T-helper 2 cell treated with Interferon-gamma antibody and Interleukin-4, amounts not matched to agents 5 μg/mL and 100 μg/mL, for 36 hours (primary cell): ENCODE results near the gene ZNF365.
"Not testable (repeated sequence)": the region's sequence is repeated elsewhere in the genome, so short reads cannot be mapped to it uniquely, and the experiment has no call there.

Experiments used
- DNase-seq: peaks from one replicate; pipeline ENCODE4 v3.0.0; 2021; ENCODE audit warnings: low spot score
- H3K27ac Mint-ChIP-seq: one replicate; pipeline ENCODE4 v1.8.0; 2021; ENCODE audit warnings: mild to moderate bottlenecking, mixed read lengths
- H3K27me3 Mint-ChIP-seq: one replicate; pipeline ENCODE4 v1.8.0; 2021; ENCODE audit warnings: low read depth, mixed read lengths
- H3K36me3 Mint-ChIP-seq: one replicate; pipeline ENCODE4 v1.8.0; 2021; ENCODE audit warnings: low read depth, mixed read lengths
- H3K4me1 Mint-ChIP-seq: one replicate; pipeline ENCODE4 v1.8.0; 2021; ENCODE audit warnings: low read depth, mixed read lengths
- H3K4me3 Mint-ChIP-seq: one replicate; pipeline ENCODE4 v1.8.0; 2022; ENCODE audit warnings: mild to moderate bottlenecking, moderate library complexity, mixed read lengths
- H3K9me3 Mint-ChIP-seq: one replicate; pipeline ENCODE4 v1.8.0; 2021; ENCODE audit warnings: mixed read lengths

The ZNF365 gene

DNA sequence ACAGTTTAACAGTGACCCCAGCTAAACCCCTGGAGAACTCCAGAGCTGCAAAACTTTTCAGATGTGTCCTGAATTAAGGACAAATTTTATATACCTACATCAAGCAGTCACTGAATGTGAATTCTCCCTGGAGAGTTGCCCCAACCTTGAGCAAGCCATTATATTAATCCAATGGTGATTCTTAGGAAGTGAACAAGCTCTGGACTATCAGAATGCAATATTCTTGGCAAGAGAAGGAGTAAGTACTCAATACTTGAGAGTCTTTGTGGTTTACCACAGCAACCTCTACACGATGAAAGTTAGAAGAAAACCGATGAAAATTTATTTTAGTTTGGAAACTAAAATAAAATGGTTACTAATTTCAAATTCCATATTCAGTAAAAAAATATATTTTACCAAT, 19.3 kb upstream of the ZNF365 start:
- Mint-ChIP-seq H3K36me3 (no peaks in the 10 kb centered on the region), H3K9me3 (peaks cover 8% of the 10 kb centered on the region), H3K4me1 (no peaks in the 10 kb centered on the region), H3K27me3 (no peaks in the 10 kb centered on the region), H3K27ac (no peak overlapping the region), H3K4me3 (no peak overlapping the region)
- DNase-seq: no peak

DNA sequence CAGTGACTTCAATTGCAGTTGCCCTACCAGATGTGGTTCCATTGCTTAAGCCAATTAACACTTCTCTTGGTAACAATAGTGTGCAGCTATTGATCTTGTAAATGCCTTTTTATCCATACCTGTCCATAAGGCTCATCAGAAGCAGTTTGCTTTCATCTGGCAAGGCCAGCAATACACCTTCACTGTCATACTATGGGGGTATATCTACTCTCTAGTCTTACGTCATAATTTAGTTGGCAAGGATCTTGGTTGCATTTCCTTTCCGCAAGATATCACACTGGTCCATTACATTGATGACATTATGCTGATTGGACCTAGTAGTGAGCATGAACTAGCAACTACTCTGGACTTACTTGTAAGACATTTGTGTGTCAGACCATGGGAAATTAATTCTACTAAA, 17.7 kb upstream of the ZNF365 start:
- no peak for DNase-seq
- Mint-ChIP-seq H3K36me3 (no peaks in the 10 kb centered on the region), H3K4me3 (no peak overlapping the region), H3K4me1 (no peaks in the 10 kb centered on the region), H3K27me3 (no peaks in the 10 kb centered on the region), H3K27ac (no peak overlapping the region), H3K9me3 (peaks cover 6% of the 10 kb centered on the region)

DNA sequence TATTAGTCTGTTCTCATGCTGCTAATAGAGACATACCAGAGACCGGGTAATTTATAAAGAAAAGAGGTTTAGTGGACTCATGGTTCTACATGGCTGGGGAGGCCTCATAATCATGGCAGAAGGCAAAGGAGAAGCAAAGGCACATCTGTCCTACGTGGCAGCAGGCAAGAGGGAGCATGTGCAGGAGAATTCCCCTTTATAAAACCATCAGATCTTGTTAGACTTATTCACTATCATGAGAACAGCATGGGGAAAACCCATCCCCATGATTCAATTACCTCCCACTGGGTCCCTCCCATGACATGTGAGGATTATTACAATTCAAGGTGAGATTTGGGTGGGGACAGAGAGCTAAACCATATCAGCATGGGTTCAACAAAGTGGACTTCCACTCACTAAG, 16.0 kb upstream of the ZNF365 start:
- H3K9me3 Mint-ChIP-seq, H3K36me3 Mint-ChIP-seq, DNase-seq: not testable (repeated sequence)

DNA sequence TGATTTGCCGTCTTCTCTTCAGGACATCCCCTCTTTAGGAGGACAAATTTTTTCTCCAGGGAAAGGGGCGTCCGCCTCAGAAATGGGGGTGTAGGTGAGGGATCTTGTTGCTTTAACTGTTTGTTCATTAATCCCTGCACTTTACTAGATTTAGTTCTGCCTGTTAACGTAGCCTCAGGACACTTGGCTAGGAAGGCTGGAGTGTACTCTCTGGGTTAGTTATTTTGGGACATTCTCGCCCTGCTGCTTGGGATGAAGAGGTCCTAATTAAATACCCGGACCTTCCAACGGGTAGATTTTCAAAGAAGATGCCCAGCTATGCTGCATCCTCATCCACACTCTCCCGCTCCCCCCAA, 552 bp upstream of the ZNF365 start:
- no peak for DNase-seq
- Mint-ChIP-seq H3K36me3 (no peaks in the 10 kb centered on the region), H3K4me3 (peak overlapping the region; percentile 72), H3K9me3 (no peaks in the 10 kb centered on the region), H3K27ac (no peak overlapping the region), H3K4me1 (peaks cover 5% of the 10 kb centered on the region), H3K27me3 (peaks cover 58% of the 10 kb centered on the region)

More for the DNA sequence above, 16.0 kb upstream of the ZNF365 start:
- not testable (repeated sequence) for H3K4me1 Mint-ChIP-seq, H3K4me3 Mint-ChIP-seq, H3K27ac Mint-ChIP-seq, H3K27me3 Mint-ChIP-seq

DNA sequence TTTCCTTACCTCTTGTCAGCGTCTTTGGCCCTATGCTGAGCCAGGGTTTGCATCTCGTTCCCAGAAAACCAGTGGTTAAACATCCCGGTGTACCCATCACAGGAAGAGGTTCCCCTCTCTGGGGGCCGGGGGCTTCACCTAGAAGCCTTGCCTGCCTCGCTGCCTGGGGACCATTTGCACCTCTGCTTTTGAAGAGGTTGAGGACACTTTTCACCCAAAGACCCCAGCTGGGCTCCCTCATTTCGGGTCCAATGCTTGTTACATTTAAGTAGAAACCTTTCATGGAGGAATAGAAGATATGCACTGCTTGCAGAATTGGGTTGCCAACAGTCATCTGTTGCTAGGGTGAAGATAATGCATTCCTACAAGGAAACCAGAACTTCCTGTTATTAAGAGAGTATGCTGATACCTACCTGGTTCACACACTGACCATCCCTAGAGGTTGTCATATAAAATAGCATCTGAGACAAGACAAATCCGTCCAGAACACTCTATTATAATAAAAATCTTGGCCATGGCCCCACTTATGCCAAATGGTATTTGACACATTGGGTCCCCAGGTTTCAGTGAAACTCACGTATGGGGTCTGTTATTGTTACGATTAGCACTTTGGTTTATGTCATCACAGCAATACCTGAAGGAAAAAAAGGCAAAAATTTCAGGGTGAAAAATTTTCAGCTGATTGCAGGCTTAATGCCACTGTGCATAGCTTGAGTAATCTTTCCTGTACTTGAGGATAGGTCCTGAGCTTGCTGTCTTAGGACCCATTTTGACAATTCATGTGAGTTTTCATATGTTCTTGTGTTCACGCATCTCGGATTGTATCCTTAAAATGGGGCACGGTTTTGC, 917 bp downstream of the ZNF365 start:
- H3K36me3 Mint-ChIP-seq: no peaks in the 10 kb centered on the region
- H3K4me3 Mint-ChIP-seq: peak overlapping the region; percentile 70
- peaks cover 5% of the 10 kb centered on the region for H3K4me1 Mint-ChIP-seq
- DNase-seq: no peak
- H3K9me3 Mint-ChIP-seq: no peaks in the 10 kb centered on the region
- no peak overlapping the region for H3K27ac Mint-ChIP-seq
- H3K27me3 Mint-ChIP-seq: peaks cover 56% of the 10 kb centered on the region

DNA sequence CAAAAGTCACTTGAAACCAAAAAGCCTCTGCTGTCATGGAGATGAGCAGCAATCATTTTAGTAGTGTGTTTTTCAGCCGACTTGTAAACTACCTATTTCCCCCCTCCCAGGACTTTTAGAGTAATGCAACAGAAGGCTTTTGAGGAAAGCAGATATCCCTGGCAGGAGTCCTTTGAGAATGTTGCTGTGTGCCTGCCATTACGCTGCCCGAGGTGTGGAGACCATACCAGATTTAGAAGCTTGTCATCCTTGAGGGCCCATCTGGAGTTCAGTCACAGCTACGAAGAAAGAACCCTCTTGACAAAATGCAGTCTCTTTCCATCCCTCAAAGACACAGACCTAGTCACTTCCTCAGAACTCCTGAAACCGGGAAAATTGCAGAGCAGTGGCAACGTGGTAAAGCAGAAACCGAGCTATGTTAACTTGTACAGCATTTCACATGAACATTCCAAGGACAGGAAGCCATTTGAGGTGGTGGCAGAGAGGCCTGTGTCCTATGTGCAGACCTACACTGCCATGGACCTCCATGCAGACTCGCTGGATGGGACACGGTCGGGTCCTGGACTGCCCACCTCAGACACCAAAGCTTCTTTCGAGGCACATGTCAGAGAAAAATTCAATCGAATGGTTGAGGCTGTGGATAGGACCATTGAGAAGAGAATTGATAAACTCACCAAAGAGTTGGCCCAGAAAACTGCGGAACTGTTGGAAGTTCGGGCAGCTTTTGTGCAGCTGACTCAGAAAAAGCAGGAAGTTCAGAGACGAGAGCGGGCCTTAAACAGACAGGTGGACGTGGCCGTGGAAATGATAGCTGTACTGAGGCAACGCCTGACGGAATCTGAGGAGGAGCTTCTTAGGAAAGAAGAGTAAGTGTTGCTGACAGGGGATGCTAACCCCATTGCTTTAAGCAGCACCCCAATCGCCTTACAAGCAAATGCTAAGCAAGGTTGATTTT, 2.2 kb downstream of the ZNF365 start:
- no peak for DNase-seq
- Mint-ChIP-seq H3K36me3 (no peaks in the 10 kb centered on the region), H3K9me3 (no peaks in the 10 kb centered on the region), H3K27me3 (peaks cover 67% of the 10 kb centered on the region), H3K4me1 (peaks cover 5% of the 10 kb centered on the region), H3K27ac (no peak overlapping the region), H3K4me3 (no peak overlapping the region)

DNA sequence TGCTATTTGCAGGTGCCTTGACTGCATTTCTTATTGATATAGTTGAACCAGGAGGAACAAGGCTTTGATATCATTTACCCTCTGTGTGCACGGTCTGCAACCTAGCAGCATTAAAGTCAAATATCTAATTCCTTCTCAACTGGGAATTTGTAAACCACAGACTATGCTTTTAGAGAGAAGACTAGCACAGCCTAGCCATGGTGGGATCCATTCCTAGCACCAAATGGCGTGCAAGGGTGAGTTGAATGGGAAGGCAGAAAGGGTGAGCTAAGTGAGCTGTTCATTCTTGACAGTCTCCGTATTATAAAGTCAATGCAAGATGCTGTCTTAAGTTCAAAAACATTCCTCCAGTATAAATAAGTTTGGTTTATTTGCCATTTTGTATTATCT, 2.9 kb downstream of the ZNF365 start:
- no peaks in the 10 kb centered on the region for H3K36me3 Mint-ChIP-seq
- no peaks in the 10 kb centered on the region for H3K9me3 Mint-ChIP-seq
- no peak for DNase-seq
- peaks cover 73% of the 10 kb centered on the region for H3K27me3 Mint-ChIP-seq
- H3K4me3 Mint-ChIP-seq: no peak overlapping the region
- no peak overlapping the region for H3K27ac Mint-ChIP-seq
- peaks cover 5% of the 10 kb centered on the region for H3K4me1 Mint-ChIP-seq

DNA sequence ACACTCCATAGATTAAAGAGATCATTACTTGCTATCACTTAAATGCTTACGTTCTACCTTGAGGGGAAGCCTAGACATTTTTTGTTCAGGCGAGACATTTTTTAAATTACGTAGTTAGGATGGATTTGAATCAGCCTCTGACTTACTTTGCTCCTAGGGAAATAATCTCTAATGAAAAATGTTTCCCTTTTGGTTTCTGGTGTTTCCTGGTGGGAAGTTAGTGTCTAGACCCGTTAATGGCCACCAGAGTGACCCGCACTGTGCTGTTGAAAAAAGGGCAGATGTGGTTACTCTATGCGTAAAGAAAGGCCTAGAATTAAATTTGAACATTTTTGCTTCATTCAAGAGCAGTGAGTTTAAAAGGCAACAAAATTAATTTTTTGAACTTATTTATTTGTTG, 3.8 kb downstream of the ZNF365 start:
- no peaks in the 10 kb centered on the region for H3K9me3 Mint-ChIP-seq
- H3K36me3 Mint-ChIP-seq: no peaks in the 10 kb centered on the region
- no peak overlapping the region for H3K4me3 Mint-ChIP-seq
- DNase-seq: no peak
- H3K27ac Mint-ChIP-seq: no peak overlapping the region
- peaks cover 7% of the 10 kb centered on the region for H3K4me1 Mint-ChIP-seq
- H3K27me3 Mint-ChIP-seq: peaks cover 76% of the 10 kb centered on the region

DNA sequence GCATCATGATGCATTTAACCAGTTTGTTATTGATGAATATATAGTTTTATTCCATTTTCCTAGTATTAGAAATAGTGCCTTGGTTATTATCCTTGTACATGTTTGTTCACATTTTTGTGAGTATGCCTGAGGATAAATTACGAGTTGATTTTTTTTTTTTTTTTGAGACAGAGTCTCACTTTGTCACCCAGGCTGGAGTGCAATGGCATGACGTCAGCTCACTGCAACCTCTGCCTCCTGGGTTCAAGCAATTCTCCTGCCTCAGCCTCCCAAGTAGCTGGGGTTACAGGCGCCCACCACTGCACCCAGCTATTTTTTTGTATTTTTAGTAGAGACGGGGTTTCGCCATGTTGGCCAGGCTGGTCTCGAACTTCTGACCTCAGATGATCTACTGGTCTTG, 4.7 kb downstream of the ZNF365 start:
- H3K36me3 Mint-ChIP-seq, H3K4me3 Mint-ChIP-seq, H3K9me3 Mint-ChIP-seq, DNase-seq, H3K27ac Mint-ChIP-seq: not testable (repeated sequence)
- peaks cover 72% of the 10 kb centered on the region for H3K27me3 Mint-ChIP-seq
- peaks cover 11% of the 10 kb centered on the region for H3K4me1 Mint-ChIP-seq

DNA sequence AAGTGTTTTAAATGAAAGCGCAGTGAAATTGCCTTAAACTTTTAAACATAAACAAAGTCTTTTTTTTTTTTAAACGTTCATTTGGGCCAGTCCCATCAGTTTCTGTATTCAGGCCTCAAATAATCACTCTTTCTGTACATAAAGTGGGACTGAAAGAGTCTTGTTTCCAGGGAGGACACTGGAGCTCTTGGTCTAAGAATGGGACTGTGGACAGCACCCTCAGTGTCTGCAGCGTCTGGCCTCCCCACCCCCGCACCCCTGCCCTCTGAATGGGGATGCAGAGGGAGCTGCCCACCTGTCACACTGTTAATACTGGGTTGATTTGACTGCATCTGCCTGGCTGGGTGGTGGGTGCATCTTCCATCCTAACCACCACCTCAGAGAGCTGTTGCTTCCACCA, 5.2 kb downstream of the ZNF365 start:
- Mint-ChIP-seq H3K27ac (no peak overlapping the region), H3K4me1 (peaks cover 15% of the 10 kb centered on the region), H3K27me3 (peaks cover 70% of the 10 kb centered on the region), H3K36me3 (no peaks in the 10 kb centered on the region), H3K9me3 (no peaks in the 10 kb centered on the region), H3K4me3 (no peak overlapping the region)
- no peak for DNase-seq

DNA sequence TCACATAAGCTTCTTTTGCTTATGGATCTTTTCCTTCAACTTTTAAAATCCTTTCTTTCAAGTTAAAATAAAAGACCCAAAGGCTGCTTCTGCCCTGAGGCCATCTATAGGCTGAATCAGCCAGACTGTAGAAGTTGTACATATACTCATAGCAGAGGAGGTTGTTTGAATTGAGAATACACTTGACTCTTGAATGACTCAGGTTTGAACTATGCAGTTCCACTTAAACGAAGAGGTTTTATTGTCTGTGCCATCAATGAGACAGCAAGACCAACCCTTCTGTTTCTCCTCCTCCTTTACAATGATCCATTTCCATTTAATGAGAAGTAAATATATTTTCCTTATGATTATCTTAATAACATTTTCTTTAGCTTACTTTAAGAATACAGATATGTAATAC, 5.8 kb downstream of the ZNF365 start:
- H3K9me3 Mint-ChIP-seq: no peaks in the 10 kb centered on the region
- peaks cover 66% of the 10 kb centered on the region for H3K27me3 Mint-ChIP-seq
- H3K36me3 Mint-ChIP-seq: no peaks in the 10 kb centered on the region
- no peak overlapping the region for H3K27ac Mint-ChIP-seq
- H3K4me1 Mint-ChIP-seq: peaks cover 20% of the 10 kb centered on the region
- DNase-seq: no peak
- H3K4me3 Mint-ChIP-seq: no peak overlapping the region

DNA sequence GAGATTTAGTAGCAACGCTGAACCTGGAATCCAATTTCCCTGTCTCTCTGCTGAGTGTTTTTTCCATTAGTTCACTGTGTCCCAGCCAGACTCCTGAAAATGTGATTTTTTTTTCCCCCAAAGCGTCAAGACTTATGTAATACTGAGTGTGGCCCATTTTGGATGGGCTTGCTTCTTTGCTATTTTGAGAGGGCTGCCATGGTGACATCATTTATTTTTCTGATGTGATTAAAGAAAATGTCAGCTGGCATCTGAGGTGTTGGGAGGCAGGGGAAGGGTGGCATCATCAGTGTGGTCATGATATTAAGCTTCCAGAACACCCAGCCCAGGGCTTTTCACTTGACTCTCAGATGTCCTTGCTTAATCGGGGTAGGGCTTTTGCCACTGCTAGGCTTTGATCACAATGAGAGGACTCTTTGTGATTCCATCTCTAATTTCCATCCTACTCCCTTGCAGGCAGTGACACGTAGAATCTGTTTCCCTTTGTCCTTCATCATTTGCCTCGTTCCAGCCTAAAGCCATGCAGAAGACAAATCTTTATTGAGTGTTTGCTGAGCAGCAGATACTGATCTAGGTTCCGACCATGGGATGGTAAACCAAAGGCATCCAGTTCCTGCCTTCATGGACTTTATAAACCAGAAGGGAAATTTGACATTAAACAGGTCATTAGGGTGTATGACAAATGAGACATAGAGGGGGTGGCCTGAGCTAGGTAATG, 7.4 kb downstream of the ZNF365 start:
- no peak overlapping the region for H3K27ac Mint-ChIP-seq

DNA sequence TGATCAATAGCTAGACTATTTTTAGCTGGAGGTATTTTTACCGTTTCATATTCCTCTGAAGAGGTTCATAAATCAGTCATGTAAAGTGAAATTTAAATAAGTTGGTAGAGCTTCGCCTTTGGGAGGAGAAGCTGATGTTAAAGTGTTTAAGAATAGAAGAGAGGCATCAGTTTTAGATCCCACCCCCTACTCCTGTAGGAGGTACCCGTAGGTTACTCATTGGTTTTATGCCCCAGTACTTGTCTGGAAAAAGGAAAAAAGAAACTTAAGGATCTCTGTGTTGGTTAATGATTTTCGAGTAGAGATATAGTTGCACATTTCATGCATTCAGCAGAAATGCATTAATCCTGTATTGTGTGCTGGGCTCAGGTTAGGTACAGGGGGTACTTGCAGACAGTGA, 8.7 kb downstream of the ZNF365 start:
- DNase-seq: no peak
- Mint-ChIP-seq H3K27ac (no peak overlapping the region), H3K36me3 (no peaks in the 10 kb centered on the region), H3K9me3 (no peaks in the 10 kb centered on the region), H3K4me3 (no peak overlapping the region), H3K4me1 (peaks cover 22% of the 10 kb centered on the region), H3K27me3 (peaks cover 59% of the 10 kb centered on the region)

More for the DNA sequence above, 7.4 kb downstream of the ZNF365 start:
- no peaks in the 10 kb centered on the region for H3K36me3 Mint-ChIP-seq
- no peaks in the 10 kb centered on the region for H3K9me3 Mint-ChIP-seq
- no peak overlapping the region for H3K4me3 Mint-ChIP-seq
- peaks cover 62% of the 10 kb centered on the region for H3K27me3 Mint-ChIP-seq
- no peak for DNase-seq
- H3K4me1 Mint-ChIP-seq: peaks cover 22% of the 10 kb centered on the region

DNA sequence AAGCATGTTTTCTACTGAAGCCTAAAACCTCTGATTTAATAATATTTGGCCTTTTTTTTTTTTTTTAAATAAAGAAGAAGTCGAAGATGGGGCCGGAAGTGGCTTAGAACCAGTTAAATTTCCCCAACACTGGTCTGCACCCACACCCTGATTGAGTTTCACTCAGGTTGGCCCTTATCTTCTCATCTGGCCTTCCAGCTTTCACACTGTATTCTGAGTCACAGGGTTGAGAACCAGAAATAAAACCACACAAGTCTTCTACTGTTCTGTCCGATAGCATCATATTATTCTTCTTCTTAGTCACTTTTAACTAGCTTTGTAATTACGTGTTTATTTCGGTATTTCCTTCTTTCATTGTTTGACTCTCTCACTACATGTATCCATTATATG, 9.9 kb downstream of the ZNF365 start:
- Mint-ChIP-seq H3K36me3 (no peaks in the 10 kb centered on the region), H3K9me3 (no peaks in the 10 kb centered on the region), H3K27ac (peak overlapping the region; percentile 46), H3K4me3 (peak overlapping the region; percentile 33), H3K4me1 (peaks cover 22% of the 10 kb centered on the region), H3K27me3 (peaks cover 62% of the 10 kb centered on the region)
- DNase-seq: peak; percentile 72
